Osteoblast (primary cell): ENCODE measurements around the gene UBFD1. TPM values are rescaled to one million over a fixed set of nuclear protein-coding genes. Genes with fewer than 3 reads are reported as not detected.

Source experiments
- DNase-seq: peaks from one replicate; pipeline ENCODE4 v3.0.0; 2011; ENCODE audit warnings: low spot score, mixed read lengths; ENCODE audit not compliant: insufficient read length; ENCODE audit errors: missing footprints
- H2AFZ ChIP-seq: 2 replicates; pipeline ENCODE4 v1.6.0; 2011; ENCODE audit warnings: mild to moderate bottlenecking, low read length
- H3K27ac ChIP-seq: 2 replicates; pipeline ENCODE4 v1.5.1; 2011; ENCODE audit warnings: mild to moderate bottlenecking, low read depth, low read length, moderate library complexity
- H3K27me3 ChIP-seq: 2 replicates; pipeline ENCODE4 v1.6.0; 2012; ENCODE audit warnings: mild to moderate bottlenecking, control low read depth, inconsistent platforms, low read length, moderate library complexity; ENCODE audit not compliant: insufficient read depth
- H3K36me3 ChIP-seq: 2 replicates; pipeline ENCODE4 v1.5.1; 2011; ENCODE audit warnings: mild to moderate bottlenecking, low read length, control low read depth, moderate library complexity; ENCODE audit not compliant: insufficient read depth
- H3K4me1 ChIP-seq: 2 replicates; pipeline ENCODE4 v1.5.1; 2011; ENCODE audit warnings: mild to moderate bottlenecking, low read length, control low read depth, moderate library complexity; ENCODE audit not compliant: insufficient read depth
- H3K4me2 ChIP-seq: 2 replicates; pipeline ENCODE4 v1.6.0; 2011; ENCODE audit warnings: mild to moderate bottlenecking, low read length; ENCODE audit not compliant: insufficient read depth
- H3K4me3 ChIP-seq: fragments of 200-600 bp; sonication (generic); 3 replicates; pipeline ENCODE4 v1.5.1; 2012; ENCODE audit warnings: mild to moderate bottlenecking, low read length, inconsistent platforms; ENCODE audit not compliant: insufficient read depth
- H3K79me2 ChIP-seq: 2 replicates; pipeline ENCODE4 v1.6.0; 2012; ENCODE audit warnings: mild to moderate bottlenecking, low read length, control low read depth, inconsistent platforms; ENCODE audit not compliant: insufficient read depth
- H3K9me3 ChIP-seq: 2 replicates; pipeline ENCODE4 v1.5.1; 2011; ENCODE audit warnings: low read depth, low read length, control low read depth
- H4K20me1 ChIP-seq: 2 replicates; pipeline ENCODE4 v1.6.0; 2012; ENCODE audit warnings: mild to moderate bottlenecking, low read length, control low read depth; ENCODE audit not compliant: insufficient read depth
- CTCF ChIP-seq: IDR thresholded peaks from 2 replicates; pipeline ENCODE4 v1.5.1; 2011; ENCODE audit warnings: mild to moderate bottlenecking, low read depth, low read length, moderate library complexity; ENCODE audit errors: extremely low read depth
- total RNA-seq: library from RNA; depleted of rRNA; stranded (reverse); fragments of >200 nt; gene quantifications from 2 replicates; pipeline ENCODE4 v1.2.3, GENCODE V29; 2012

UBFD1 gene
- total RNA-seq, 1 donor: 109 TPM

GRCh38 chr16:23527961-23528643 is 29.4 kb upstream of the UBFD1 start:
- Histone ChIP-seq H3K9me3 (no peaks in the 10 kb centered on the region), H3K27ac (no peak overlapping the region), H2AFZ (no peak overlapping the region), H4K20me1 (no peaks in the 10 kb centered on the region), H3K36me3 (peaks cover 61% of the 10 kb centered on the region), H3K4me1 (no peaks in the 10 kb centered on the region), H3K4me3 (no peak overlapping the region), H3K4me2 (no peak overlapping the region), H3K27me3 (no peaks in the 10 kb centered on the region), H3K79me2 (no peaks in the 10 kb centered on the region)
- DNase-seq: no peak
- no peak for TF ChIP-seq CTCF

GRCh38 chr16:23528644-23529310 is 28.8 kb upstream of the UBFD1 start:
- H3K36me3 ChIP-seq: peaks cover 61% of the 10 kb centered on the region
- TF ChIP-seq CTCF: no peak
- no peak overlapping the region for H2AFZ ChIP-seq
- DNase-seq: no peak
- no peak overlapping the region for H3K4me3 ChIP-seq
- no peak overlapping the region for H3K27ac ChIP-seq
- H3K4me1 ChIP-seq: no peaks in the 10 kb centered on the region
- H4K20me1 ChIP-seq: no peaks in the 10 kb centered on the region
- H3K79me2 ChIP-seq: no peaks in the 10 kb centered on the region
- H3K4me2 ChIP-seq: no peak overlapping the region
- no peaks in the 10 kb centered on the region for H3K9me3 ChIP-seq
- H3K27me3 ChIP-seq: no peaks in the 10 kb centered on the region

GRCh38 chr16:23530062-23530461 is 27.5 kb upstream of the UBFD1 start:
- Histone ChIP-seq H3K4me1 (peaks cover under 1% of the 10 kb centered on the region), H3K79me2 (no peaks in the 10 kb centered on the region), H3K36me3 (peaks cover 65% of the 10 kb centered on the region), H4K20me1 (no peaks in the 10 kb centered on the region), H3K27ac (no peak overlapping the region), H3K4me3 (no peak overlapping the region), H3K9me3 (no peaks in the 10 kb centered on the region), H3K4me2 (no peak overlapping the region), H2AFZ (no peak overlapping the region), H3K27me3 (no peaks in the 10 kb centered on the region)
- no peak for DNase-seq
- no peak for TF ChIP-seq CTCF

GRCh38 chr16:23532448-23532847 is 25.1 kb upstream of the UBFD1 start:
- H3K36me3 ChIP-seq: peaks cover 76% of the 10 kb centered on the region
- H3K4me2 ChIP-seq: no peak overlapping the region
- H3K4me1 ChIP-seq: peaks cover 12% of the 10 kb centered on the region
- no peaks in the 10 kb centered on the region for H4K20me1 ChIP-seq
- H3K4me3 ChIP-seq: no peak overlapping the region
- no peaks in the 10 kb centered on the region for H3K79me2 ChIP-seq
- H3K9me3 ChIP-seq: no peaks in the 10 kb centered on the region
- H2AFZ ChIP-seq: no peak overlapping the region
- H3K27me3 ChIP-seq: no peaks in the 10 kb centered on the region
- no peak overlapping the region for H3K27ac ChIP-seq
- TF ChIP-seq CTCF: no peak
- DNase-seq: no peak
